Measurements from ENCODE around the gene RASGEF1C.

GRCh38 chr5:180119903-180120236, 89.1 kb downstream of the RASGEF1C start:
- TF ChIP-seq CTCF (IDR thresholded peaks at IDR 0.05) (no peak), POLR2A (IDR thresholded peaks at IDR 0.05; ENCODE audit: low read depth) (no peak), EP300 (IDR thresholded peaks at IDR 0.05) (no peak), POLR2AphosphoS5 (IDR thresholded peaks at IDR 0.05) (no peak)
